Glutamatergic neuron (in vitro differentiated cells): Measurements from ENCODE around the gene HEPHL1. TPM values are rescaled to one million over a fixed set of nuclear protein-coding genes. Genes with fewer than 3 reads are reported as not detected.

Experiments
- DNase-seq: peaks from one replicate; pipeline ENCODE4 v3.0.0; 2022
- H3K27ac Mint-ChIP-seq: one replicate; pipeline ENCODE4 v1.8.0; 2020; ENCODE audit warnings: mild to moderate bottlenecking, mixed read lengths, inconsistent platforms; ENCODE audit not compliant: unreplicated experiment
- H3K27me3 Mint-ChIP-seq: one replicate; pipeline ENCODE4 v1.8.0; 2020; ENCODE audit warnings: mild to moderate bottlenecking, moderate library complexity, mixed read lengths, inconsistent platforms; ENCODE audit not compliant: unreplicated experiment
- H3K36me3 Mint-ChIP-seq: one replicate; pipeline ENCODE4 v1.8.0; 2020; ENCODE audit warnings: mild to moderate bottlenecking, mixed read lengths, inconsistent platforms; ENCODE audit not compliant: unreplicated experiment
- H3K4me1 Mint-ChIP-seq: one replicate; pipeline ENCODE4 v1.8.0; 2020; ENCODE audit warnings: mild to moderate bottlenecking, low read depth, mixed read lengths, inconsistent platforms; ENCODE audit not compliant: unreplicated experiment
- H3K4me3 Mint-ChIP-seq: one replicate; pipeline ENCODE4 v1.8.0; 2020; ENCODE audit warnings: mild to moderate bottlenecking, mixed read lengths, inconsistent platforms; ENCODE audit not compliant: unreplicated experiment
- H3K9me3 Mint-ChIP-seq: one replicate; pipeline ENCODE4 v1.8.0; 2020; ENCODE audit warnings: mild to moderate bottlenecking, moderate library complexity, mixed read lengths, inconsistent platforms; ENCODE audit not compliant: unreplicated experiment
- total RNA-seq: library from RNA; stranded (reverse); fragmentation: NEBNext Ultra II Directional; extraction: Animal tissue kit (Norgen Biotek cat#: 25700); gene quantifications from one replicate; pipeline ENCODE4 v1.2.1, GENCODE V29; 2021; ENCODE audit not compliant: unreplicated experiment
- TF ChIP-seq, protein P1 (sequence below): fragments of 200-600 bp; sonication (generic); IDR thresholded peaks from one replicate; pipeline ENCODE4 v1.5.0; 2021; ENCODE audit not compliant: partially characterized antibody, unreplicated experiment

The HEPHL1 gene
- total RNA-seq, 1 donor from 2014 or later: not detected

GRCh38 chr11:94028436-94028835 lies 7.3 kb downstream of the HEPHL1 start:
- no peak for DNase-seq
- no peak overlapping the region for H3K4me3 Mint-ChIP-seq
- TF ChIP-seq, protein P1, sequence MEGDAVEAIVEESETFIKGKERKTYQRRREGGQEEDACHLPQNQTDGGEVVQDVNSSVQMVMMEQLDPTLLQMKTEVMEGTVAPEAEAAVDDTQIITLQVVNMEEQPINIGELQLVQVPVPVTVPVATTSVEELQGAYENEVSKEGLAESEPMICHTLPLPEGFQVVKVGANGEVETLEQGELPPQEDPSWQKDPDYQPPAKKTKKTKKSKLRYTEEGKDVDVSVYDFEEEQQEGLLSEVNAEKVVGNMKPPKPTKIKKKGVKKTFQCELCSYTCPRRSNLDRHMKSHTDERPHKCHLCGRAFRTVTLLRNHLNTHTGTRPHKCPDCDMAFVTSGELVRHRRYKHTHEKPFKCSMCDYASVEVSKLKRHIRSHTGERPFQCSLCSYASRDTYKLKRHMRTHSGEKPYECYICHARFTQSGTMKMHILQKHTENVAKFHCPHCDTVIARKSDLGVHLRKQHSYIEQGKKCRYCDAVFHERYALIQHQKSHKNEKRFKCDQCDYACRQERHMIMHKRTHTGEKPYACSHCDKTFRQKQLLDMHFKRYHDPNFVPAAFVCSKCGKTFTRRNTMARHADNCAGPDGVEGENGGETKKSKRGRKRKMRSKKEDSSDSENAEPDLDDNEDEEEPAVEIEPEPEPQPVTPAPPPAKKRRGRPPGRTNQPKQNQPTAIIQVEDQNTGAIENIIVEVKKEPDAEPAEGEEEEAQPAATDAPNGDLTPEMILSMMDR: no peak
- no peaks in the 10 kb centered on the region for H3K27me3 Mint-ChIP-seq
- peaks cover 2% of the 10 kb centered on the region for H3K9me3 Mint-ChIP-seq
- H3K4me1 Mint-ChIP-seq: peaks cover 4% of the 10 kb centered on the region
- H3K27ac Mint-ChIP-seq: no peak overlapping the region
- H3K36me3 Mint-ChIP-seq: no peaks in the 10 kb centered on the region

DNA sequence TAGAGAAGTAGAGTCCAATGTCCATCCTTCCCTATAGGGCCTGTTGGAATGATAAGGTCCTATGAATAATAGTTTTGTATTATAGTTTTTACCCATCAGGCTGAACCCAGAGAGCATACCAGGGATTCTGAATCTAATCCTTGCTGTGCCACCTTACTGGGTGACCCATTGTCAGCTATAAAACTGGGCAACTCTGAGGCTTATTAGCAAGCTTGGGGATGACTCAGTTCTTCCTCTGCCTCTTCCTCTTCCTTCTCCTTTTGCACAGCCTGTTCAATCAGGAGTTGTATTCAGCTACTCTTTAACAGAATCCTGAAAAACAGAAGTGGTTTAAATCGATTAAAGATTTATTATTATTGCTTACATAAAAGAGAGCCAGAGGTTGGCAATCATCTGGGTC lies 8.9 kb downstream of the HEPHL1 start:
- no peak for DNase-seq
- peaks cover 2% of the 10 kb centered on the region for H3K9me3 Mint-ChIP-seq
- TF ChIP-seq, protein P1: no peak
- no peak overlapping the region for H3K27ac Mint-ChIP-seq
- H3K4me1 Mint-ChIP-seq: peaks cover 4% of the 10 kb centered on the region
- H3K4me3 Mint-ChIP-seq: no peak overlapping the region
- no peaks in the 10 kb centered on the region for H3K36me3 Mint-ChIP-seq
- no peaks in the 10 kb centered on the region for H3K27me3 Mint-ChIP-seq

DNA sequence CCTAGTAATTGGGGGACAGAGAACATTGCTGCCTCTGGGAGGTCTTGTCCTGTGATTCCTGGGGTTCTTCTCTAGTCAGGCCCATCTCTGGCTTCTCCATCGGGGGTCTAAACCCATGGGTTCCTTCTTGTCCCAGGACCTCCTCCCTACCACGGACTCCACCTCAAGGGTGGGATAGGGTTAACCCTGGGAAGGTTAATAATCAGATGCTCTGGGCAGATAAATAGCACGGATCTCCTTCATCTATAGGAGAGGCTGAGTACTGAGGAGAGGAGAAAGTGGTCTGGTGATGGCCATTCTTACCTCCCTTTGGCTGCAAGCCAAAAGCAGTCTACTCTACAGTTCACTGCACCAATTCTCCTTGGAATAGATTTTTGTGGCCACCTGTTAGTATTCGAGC lies 10.5 kb downstream of the HEPHL1 start:
- Mint-ChIP-seq H3K27ac (no peak overlapping the region), H3K27me3 (no peaks in the 10 kb centered on the region), H3K4me3 (no peak overlapping the region), H3K36me3 (no peaks in the 10 kb centered on the region), H3K9me3 (peaks cover 2% of the 10 kb centered on the region), H3K4me1 (peaks cover 4% of the 10 kb centered on the region)
- TF ChIP-seq, protein P1: no peak
- no peak for DNase-seq

GRCh38 chr11:94032066-94032465 lies 10.9 kb downstream of the HEPHL1 start:
- DNase-seq: peak; percentile 24
- Mint-ChIP-seq H3K36me3 (no peaks in the 10 kb centered on the region), H3K4me3 (no peak overlapping the region), H3K27me3 (no peaks in the 10 kb centered on the region), H3K4me1 (peaks cover 4% of the 10 kb centered on the region), H3K27ac (no peak overlapping the region), H3K9me3 (peaks cover 2% of the 10 kb centered on the region)
- TF ChIP-seq, protein P1: no peak

- no peaks in the 10 kb centered on the region for H3K36me3 Mint-ChIP-seq
- TF ChIP-seq, protein P1: no peak
- no peak overlapping the region for H3K4me3 Mint-ChIP-seq
- no peak for DNase-seq
- peaks cover 4% of the 10 kb centered on the region for H3K4me1 Mint-ChIP-seq
- peaks cover 2% of the 10 kb centered on the region for H3K9me3 Mint-ChIP-seq
- no peaks in the 10 kb centered on the region for H3K27me3 Mint-ChIP-seq
- H3K27ac Mint-ChIP-seq: no peak overlapping the region
Observed at GRCh38 chr11:94032725-94033124, 11.6 kb downstream of the HEPHL1 start.
